Ramos (cell line): Measurements from ENCODE around the gene CLK1.

ENCODE experiments used
- in situ Hi-C: fragments of 300-500 bp; cut with MboI; formaldehyde crosslinking; loops from one replicate; pipeline ENCODE4 v1.14.3; 2022; ENCODE audit warnings: low sequenced_read_pairs; ENCODE audit not compliant: unreplicated experiment

Gene CLK1

GRCh38 chr2:200812122-200813022 is 52.1 kb downstream of the CLK1 start:
- in situ Hi-C loops: loop anchor here (5.0 kb wide), 1 partner anchor 100 kb away; no protein-coding TSS in a partner anchor

GRCh38 chr2:200811333-200812121 is 52.9 kb downstream of the CLK1 start, which contains the start of gene BZW1:
TSS of gene BZW1 (plus strand) at chr2:200811910. CDS start at chr2:200813218, 1,308 bp downstream.
- in situ Hi-C loops: loop anchor here (5.0 kb wide), 1 partner anchor 99 kb away; no protein-coding TSS in a partner anchor

- in situ Hi-C loops: loop anchor here (5.0 kb wide), 1 partner anchor 99 kb away; no protein-coding TSS in a partner anchor
Measured at GRCh38 chr2:200810998-200811332, 53.5 kb downstream of the CLK1 start.

- in situ Hi-C loops: loop anchor here (5.0 kb wide), 1 partner anchor 98 kb away; no protein-coding TSS in a partner anchor
Measured at GRCh38 chr2:200810252-200810997, 54.0 kb downstream of the CLK1 start.

- in situ Hi-C loops: loop anchor here (5.0 kb wide), 1 partner anchor 97 kb away; no protein-coding TSS in a partner anchor
Measured at GRCh38 chr2:200809506-200810251, 54.8 kb downstream of the CLK1 start.
